K562 (cell line): ENCODE results near the gene AK4. TPM values are rescaled to one million over a fixed set of nuclear protein-coding genes. Genes with fewer than 3 reads are reported as not detected.

Experiments
- ATAC-seq: fragments of 200-7000 bp; cut with Tn5 transposase; 3 replicates; pipeline ENCODE4 v1.9.1; 2020; ENCODE audit warnings: moderate library complexity
- BruUV-seq: library from RNA; stranded (reverse); fragments of 400-500 nt; replicated peaks from 2 replicates; lab custom pipeline; 2021; lab: Mats Ljungman, UMichigan
- CTCF ChIA-PET: fragments of 300-600 bp; formaldehyde crosslinking; extraction: SDS; loops from one replicate; lab custom pipeline; 2021; ENCODE audit warnings: low intra/inter-chr PET ratio; lab: Yijun Ruan, JAX
- POLR2A ChIA-PET: fragments of 300-600, 350-650 bp; sonication (Branson Sonifier 250); formaldehyde crosslinking; extraction: SDS; loops from one replicate; lab custom pipeline; 2021; ENCODE audit warnings: antibody characterized with exemption, inconsistent platforms; lab: Yijun Ruan, JAX
- DNase-seq, 4 experiments: peaks; one replicate each; pipeline versions ENCODE4 v3.0.0 to v3.0.0-alpha.2; 2011 to 2018; ENCODE audit warnings: low spot score in 3 of 4, mixed read lengths in 3 of 4; ENCODE audit errors: extremely low read depth in 1 of 4
- FAIRE-seq: peaks from 2 replicates; lab custom pipeline; 2011; peaks lifted over from hg19 to GRCh38; lab: Jason Lieb, UNC
- H2AFZ ChIP-seq: 2 replicates; pipeline ENCODE4 v1.6.0; 2011; ENCODE audit warnings: low read depth, low read length, control low read depth, inconsistent platforms
- H3K27ac ChIP-seq: fragments of 200-600 bp; 3 replicates; pipeline ENCODE4 v1.8.0; 2011; ENCODE audit warnings: low read depth, mild to moderate bottlenecking, control low read depth, inconsistent platforms, low read length, moderate library complexity, mixed read lengths; ENCODE audit errors: extremely low read depth
- H3K27me3 ChIP-seq, 2 experiments: fragments of 300-600 bp in 1 of 2; 2 replicates in 1 of 2; 3 replicates in 1 of 2; pipeline versions ENCODE4 v1.6.0 to v1.8.0; 2011; ENCODE audit warnings: inconsistent platforms in 2 of 2, low read length in 2 of 2, mild to moderate bottlenecking in 1 of 2, mixed read lengths in 1 of 2, moderate library complexity in 1 of 2; ENCODE audit not compliant: control insufficient read depth in 2 of 2, insufficient read depth in 2 of 2
- H3K36me3 ChIP-seq: fragments of 300-600 bp; 3 replicates; pipeline ENCODE4 v1.8.0; 2011; ENCODE audit warnings: mild to moderate bottlenecking, low read length, inconsistent platforms; ENCODE audit not compliant: control insufficient read depth, insufficient read depth
- H3K4me1 ChIP-seq, 2 experiments: fragments of 200-600 bp in 1 of 2; replicated peaks in 1 of 2; 2 replicates in 1 of 2; 3 replicates in 1 of 2; pipeline versions ENCODE4 v1.5.1 to v1.8.0; 2011; ENCODE audit warnings: inconsistent platforms in 2 of 2, low read length in 2 of 2, mild to moderate bottlenecking in 1 of 2, mixed read lengths in 1 of 2, moderate library complexity in 1 of 2; ENCODE audit not compliant: control insufficient read depth in 2 of 2, insufficient read depth in 2 of 2
- H3K4me2 ChIP-seq: 2 replicates; pipeline ENCODE4 v1.6.1; 2011; ENCODE audit warnings: low read length, control low read depth, inconsistent platforms, mixed read lengths; ENCODE audit not compliant: insufficient read depth
- H3K4me3 ChIP-seq: fragments of 200-600 bp; sonication (generic), shearing (Covaris generic); 2 replicates; pipeline ENCODE4 v1.5.1; 2016; ENCODE audit warnings: control low read depth, inconsistent platforms
- H3K79me2 ChIP-seq: fragments of 200-600 bp; 3 replicates; pipeline ENCODE4 v1.8.0; 2011; ENCODE audit warnings: low read length, inconsistent platforms; ENCODE audit not compliant: control insufficient read depth, insufficient read depth
- H3K9ac ChIP-seq, 2 experiments: 2 replicates each; pipeline versions ENCODE4 v1.6.0 to v1.6.1; 2011; ENCODE audit warnings: low read depth in 2 of 2, low read length in 2 of 2, control low read depth in 1 of 2, inconsistent platforms in 1 of 2, mild to moderate bottlenecking in 1 of 2, mixed read lengths in 1 of 2; ENCODE audit not compliant: insufficient read depth in 1 of 2
- H3K9me1 ChIP-seq: one replicate; pipeline ENCODE4 v1.6.0; 2011; ENCODE audit warnings: inconsistent platforms, mild to moderate bottlenecking, low read length, moderate library complexity; ENCODE audit not compliant: control insufficient read depth, insufficient read depth
- H3K9me3 ChIP-seq: replicated peaks from 2 replicates; pipeline ENCODE4 v1.5.1; 2011; ENCODE audit warnings: low read depth, low read length, inconsistent platforms; ENCODE audit not compliant: control insufficient read depth, insufficient read depth
- H4K20me1 ChIP-seq: replicated peaks from 2 replicates; pipeline ENCODE4 v1.6.1; 2011; ENCODE audit warnings: low read length, inconsistent platforms, mixed read lengths; ENCODE audit not compliant: control insufficient read depth, insufficient read depth
- ATF1 ChIP-seq, 2 experiments: fragments of 450-650 bp in 1 of 2; IDR thresholded peaks; 2 replicates each; pipeline ENCODE4 v1.6.1; 2016; ENCODE audit warnings: missing compliant biosample characterization in 1 of 2, missing genetic modification characterization in 1 of 2
- CXXC5 ChIP-seq: fragments of 250-450 bp; sonication (Bioruptor Pico); IDR thresholded peaks from 2 replicates; pipeline ENCODE4 v1.8.0; 2022; ENCODE audit warnings: inconsistent platforms, mild to moderate bottlenecking, moderate library complexity
- ESRRB ChIP-seq: fragments of 250-450 bp; sonication (Bioruptor Pico); IDR thresholded peaks from 2 replicates; pipeline ENCODE4 v1.5.0; 2020; ENCODE audit warnings: mild to moderate bottlenecking, moderate library complexity, borderline replicate concordance
- GATA2 ChIP-seq: sonication (generic); formaldehyde crosslinking; IDR thresholded peaks from 2 replicates; pipeline ENCODE4 v1.4.0; 2020; ENCODE audit warnings: mild to moderate bottlenecking, missing genetic modification reagents
- HINFP ChIP-seq: fragments of 450-650 bp; conservative IDR thresholded peaks from 2 replicates; pipeline ENCODE4 v1.6.1; 2016; ENCODE audit warnings: missing genetic modification characterization, low read depth, mild to moderate bottlenecking, control low read depth, missing compliant biosample characterization
- HNRNPLL ChIP-seq: fragments of 200-400 bp; formaldehyde crosslinking; IDR thresholded peaks from 2 replicates; pipeline ENCODE4 v1.6.1; 2017; ENCODE audit warnings: low read length, low read depth, mild to moderate bottlenecking; ENCODE audit not compliant: poor library complexity, severe bottlenecking
- NONO ChIP-seq, 2 experiments: fragments of 200-400 bp in 1 of 2; fragments of 450-650 bp in 1 of 2; formaldehyde crosslinking in 1 of 2; IDR thresholded peaks; 2 replicates each; pipeline ENCODE4 v1.6.1; 2017; ENCODE audit warnings: low read depth in 2 of 2, mild to moderate bottlenecking in 2 of 2, moderate library complexity in 2 of 2, low read length in 1 of 2
- PHF21A ChIP-seq: fragments of 450-650 bp; IDR thresholded peaks from 2 replicates; pipeline ENCODE4 v1.6.1; 2017; ENCODE audit warnings: low read depth, borderline replicate concordance
- SMAD4 ChIP-seq: fragments of 250-450 bp; sonication (Bioruptor Pico); conservative IDR thresholded peaks from 2 replicates; pipeline ENCODE4 v1.8.0; 2021; ENCODE audit warnings: inconsistent platforms, mild to moderate bottlenecking, moderate library complexity
- SUPT5H ChIP-seq: fragments of 450-650 bp; IDR thresholded peaks from 2 replicates; pipeline ENCODE4 v1.6.1; 2016
- ZNF134 ChIP-seq: fragments of 250-450 bp; sonication (Bioruptor Pico); conservative IDR thresholded peaks from 2 replicates; pipeline ENCODE4 v1.4.0; 2020
- ZNF76 ChIP-seq: fragments of 250-450 bp; sonication (Bioruptor Pico); IDR thresholded peaks from 2 replicates; pipeline ENCODE4 v1.4.0; 2020; ENCODE audit warnings: mild to moderate bottlenecking, moderate library complexity, borderline replicate concordance
- whole genome bisulfite sequencing: fragments of 100-300 bp; shearing (Covaris generic); methylation state at CpG from one replicate; pipeline ENCODE4 v1.1.6; 2016; ENCODE audit warnings: low coverage, mixed read lengths; ENCODE audit not compliant: insufficient coverage; ENCODE audit errors: missing lambda C conversion rate; 5-methylcytosine and 5-hydroxymethylcytosine counted together
- in situ Hi-C: fragments of 300-500 bp; cut with MboI; formaldehyde crosslinking; loops from 4 replicates; pipeline ENCODE4 v1.15.0; 2018; ENCODE audit warnings: inconsistent platforms, mixed read lengths
- intact Hi-C: fragments of 100-400 bp; cut with micrococcal nuclease; formaldehyde crosslinking; loops from 2 replicates; pipeline ENCODE4 v1.14.2; 2022
- polyA plus RNA-seq, 8 experiments: library from polyadenylated mRNA; depleted of rRNA in 4 of 8; stranded (reverse) in 5 of 8; unstranded in 3 of 8; fragments of >200 nt; fragmentation: Nextera tagmentation in 2 of 8; fragmentation: Illumina TruSeq in 1 of 8; extraction: Ambion mirVana in 2 of 8; extraction: Trizol in 1 of 8; gene quantifications; 2 replicates each; pipeline versions ENCODE4 v1.2.1 to v1.2.3, GENCODE V29; 2011 to 2014; ENCODE audit warnings: inconsistent platforms in 1 of 8, missing spikeins in 1 of 8
- total RNA-seq, 7 experiments: library from RNA; depleted of rRNA in 6 of 7; stranded (reverse); fragments of >200 nt in 6 of 7; fragmentation: Illumina TruSeq in 2 of 7; extraction: Trizol in 2 of 7; gene quantifications; 2 replicates each; pipeline versions ENCODE4 v1.2.1 to v1.2.3, GENCODE V29; 2011 to 2021; ENCODE audit warnings: low replicate concordance in 1 of 7
- TF ChIP-seq, protein P1 (sequence below): fragments of 250-450 bp; sonication (Bioruptor Pico); IDR thresholded peaks from 2 replicates; pipeline ENCODE4 v1.5.0; 2021

The AK4 gene
- total and polyA plus RNA-seq, 9 of the 15 experiments (the other 6 are each of a cell fraction or from before 2014, with no cell fraction given) = 10.4 to 96.6 (median 21.5) TPM

- peaks cover 62% of the 10 kb centered on the region for H3K79me2 ChIP-seq
- intact Hi-C loops = no loop called here
- H3K4me3 ChIP-seq = no peak overlapping the region
- no peak for ATAC-seq
- DNase-seq = no peak
- no peak overlapping the region for H3K4me2 ChIP-seq
- no TSS peak for BruUV-seq
- H4K20me1 ChIP-seq = peaks cover 5% of the 10 kb centered on the region; the same call in 1 of the 2 replicates
- FAIRE-seq = no peak
- peaks cover under 1 to 26% of the 10 kb centered on the region in 2 experiments; a peak in 3 of 5 replicates for H3K4me1 ChIP-seq
- ChIA-PET POLR2A (interaction anchor here (0.6 to 1.2 kb wide), 4 partner anchors 8 to 35 kb away, joined by 3 to 6 read pairs (median 5); no protein-coding TSS in a partner anchor), CTCF (no interaction called here)
- no peaks in the 10 kb centered on the region for H3K9me3 ChIP-seq
- H3K9me1 ChIP-seq = no peaks in the 10 kb centered on the region
- 72% methylated on average over 14 of the region's 14 CpGs for WGBS
- H2AFZ ChIP-seq = no peak overlapping the region
- H3K27me3 ChIP-seq = no peaks in the 10 kb centered on the region
- H3K9ac ChIP-seq = no peak overlapping the region
- no peaks in the 10 kb centered on the region; the same call in 2 of the 3 replicates for H3K36me3 ChIP-seq
- TF ChIP-seq NONO (IDR thresholded peaks at IDR 0.05; ENCODE audit: low read depth in 2 of 2, low read length in 1 of 2) = no peak
- TF ChIP-seq PHF21A = no peak
- no peak for TF ChIP-seq ESRRB (CRISPR knock-in tag)
- TF ChIP-seq, protein P1, sequence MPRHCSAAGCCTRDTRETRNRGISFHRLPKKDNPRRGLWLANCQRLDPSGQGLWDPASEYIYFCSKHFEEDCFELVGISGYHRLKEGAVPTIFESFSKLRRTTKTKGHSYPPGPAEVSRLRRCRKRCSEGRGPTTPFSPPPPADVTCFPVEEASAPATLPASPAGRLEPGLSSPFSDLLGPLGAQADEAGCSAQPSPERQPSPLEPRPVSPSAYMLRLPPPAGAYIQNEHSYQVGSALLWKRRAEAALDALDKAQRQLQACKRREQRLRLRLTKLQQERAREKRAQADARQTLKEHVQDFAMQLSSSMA = no peak
- TF ChIP-seq SMAD4 (CRISPR knock-in tag) = no peak
- TF ChIP-seq HINFP (tag) = no peak
- TF ChIP-seq GATA2 (CRISPR knock-in tag) = no peak
- no peak for TF ChIP-seq HNRNPLL
- no peak for TF ChIP-seq ATF1 (CRISPR knock-in tag; IDR thresholded peaks at IDR 0.05)
- no peak for TF ChIP-seq ATF1 (tag; IDR thresholded peaks at IDR 0.05)
- TF ChIP-seq ZNF134 = no peak
- TF ChIP-seq CXXC5 = no peak
- TF ChIP-seq ZNF76 (CRISPR knock-in tag) = no peak
- TF ChIP-seq SUPT5H = no peak
- no peak overlapping the region for H3K27ac ChIP-seq
- in situ Hi-C loops = no loop called here
These were observed 25.1 kb downstream of the AK4 start for GRCh38 chr1:65172936-65173690.
